Spleen (tissue), 11 donors: ENCODE results near the gene ADGRB2. TPM values are rescaled to one million over a fixed set of nuclear protein-coding genes. Genes with fewer than 3 reads are reported as not detected.

Experiments
- DNase-seq: peaks from one replicate; pipeline ENCODE4 v3.0.0-alpha.2; 2020
- H3K27ac ChIP-seq, 8 donors: fragments of 200-600 bp; sonication (generic) in 7 of 8; 1 replicate in 4 of 8; 2 replicates in 4 of 8; pipeline versions ENCODE4 v1.5.0 to v1.8.0; 2016 to 2021; ENCODE audit warnings: inconsistent platforms in 4 of 8, mild to moderate bottlenecking in 4 of 8, moderate library complexity in 1 of 8
- H3K27me3 ChIP-seq, 7 donors: fragments of 200-600 bp; sonication (generic) in 6 of 7; replicated peaks in 1 of 7; 1 replicate in 4 of 7; 2 replicates in 3 of 7; pipeline versions ENCODE4 v1.5.0 to v1.8.0; 2016 to 2021; ENCODE audit warnings: inconsistent platforms in 3 of 7, mild to moderate bottlenecking in 1 of 7
- H3K36me3 ChIP-seq, 6 donors: fragments of 200-600 bp; sonication (generic) in 5 of 6; 1 replicate in 4 of 6; 2 replicates in 2 of 6; pipeline versions ENCODE4 v1.5.0 to v1.8.0; 2016 to 2021; ENCODE audit warnings: inconsistent platforms in 2 of 6
- H3K4me1 ChIP-seq, 6 donors: fragments of 200-600 bp; sonication (generic) in 5 of 6; 1 replicate in 3 of 6; 2 replicates in 3 of 6; pipeline versions ENCODE4 v1.5.0 to v1.8.0; 2016 to 2021; ENCODE audit warnings: inconsistent platforms in 3 of 6
- H3K4me3 ChIP-seq, 8 donors: fragments of 200-600 bp; sonication (generic) in 7 of 8; 1 replicate in 4 of 8; 2 replicates in 4 of 8; pipeline versions ENCODE4 v1.5.0 to v1.8.0; 2016 to 2021; ENCODE audit warnings: inconsistent platforms in 4 of 8, mild to moderate bottlenecking in 4 of 8, moderate library complexity in 2 of 8
- H3K9me3 ChIP-seq, 8 donors: fragments of 200-600 bp; sonication (generic) in 7 of 8; 1 replicate in 4 of 8; 2 replicates in 4 of 8; pipeline versions ENCODE4 v1.5.0 to v1.8.0; 2016 to 2021; ENCODE audit warnings: inconsistent platforms in 4 of 8
- CTCF ChIP-seq, 11 experiments: fragments of 200-600 bp in 7 of 11; fragments of 450-650 bp in 4 of 11; sonication (generic) in 4 of 11; IDR thresholded peaks in 8 of 11; conservative IDR thresholded peaks in 3 of 11; 1 replicate in 7 of 11; 2 replicates in 4 of 11; pipeline versions ENCODE4 v1.4.0 to v1.8.0; 2016 to 2021; ENCODE audit warnings: antibody characterized with exemption in 11 of 11, inconsistent platforms in 4 of 11, mild to moderate bottlenecking in 1 of 11
- POLR2A ChIP-seq, 3 donors: fragments of 450-650 bp; IDR thresholded peaks; one replicate each; pipeline ENCODE4 v1.5.1; 2017; ENCODE audit warnings: antibody characterized with exemption in 3 of 3, mild to moderate bottlenecking in 1 of 3
- POLR2AphosphoS5 ChIP-seq, 3 donors: sonication (generic); formaldehyde crosslinking; IDR thresholded peaks; one replicate each; pipeline ENCODE4 v1.5.1; 2017; ENCODE audit warnings: antibody characterized with exemption in 3 of 3
- WGBS, 5 donors: extraction: QIAGEN DNeasy Blood & Tissue Kit in 3 of 5; methylation state at CpG; one replicate each; pipeline versions ENCODE4 v1.1.5 to v1.1.7; 2013 to 2018; 5-methylcytosine and 5-hydroxymethylcytosine counted together
- intact Hi-C: fragments of 100-400 bp; cut with DNase I; formaldehyde crosslinking; loops from one replicate; pipeline ENCODE4 v1.15.0; 2023; ENCODE audit warnings: low total_unique reads
- polyA plus RNA-seq, 3 donors: library from polyadenylated mRNA; stranded (reverse); fragments of 200-250 nt; gene quantifications; one replicate each; pipeline ENCODE4 v1.2.1, GENCODE V29; 2013
- total RNA-seq, 7 donors: library from RNA; depleted of rRNA in 3 of 7; stranded (reverse); fragments of >200 nt in 3 of 7; fragmentation: NEBNext Ultra II Directional in 4 of 7; extraction: Animal tissue kit (Norgen Biotek cat#: 25700) in 4 of 7; gene quantifications; one replicate each; pipeline versions ENCODE4 v1.1.0 to v1.2.1, GENCODE V29; 2016 to 2021
- donor health status: healthy with polysubstance abuse.
- donor health status: DM: no; HTN: no; CAD: no; lungs with moderate emphysema.
- donor health status: DM: no; HTN: no; CAD: no.
- donor health status: Bipolar disorder and iron deficiency.
- donor health status: healthy.
- donor health status: DM: no; HTN: no; CAD: no.
- donor health status: DM: yes; HTN: yes; CAD: no.

Gene ADGRB2
- total and polyA plus RNA-seq, 10 donors = 0.52 to 5.1 (median 1.5) TPM

- H3K4me1 ChIP-seq = peaks cover 2 to 39% (median 21%) of the 10 kb centered on the region in 6 donors
- H3K4me3 ChIP-seq = no peak overlapping the region
- H3K27ac ChIP-seq = no peak overlapping the region
- no peak for TF ChIP-seq POLR2AphosphoS5 (IDR thresholded peaks at IDR 0.05)
- TF ChIP-seq POLR2A (IDR thresholded peaks at IDR 0.05) = no peak
- no peak for TF ChIP-seq CTCF (IDR thresholded peaks at IDR 0.05 in 8 of 11, conservative IDR thresholded peaks at IDR 0.05 in 3 of 11)
- no peak for DNase-seq
- H3K27me3 ChIP-seq = peaks cover 0 to 15% (median 0%) of the 10 kb centered on the region in 7 donors
- 78 to 92% (median 87%) methylated on average over 5 of the region's 5 CpGs for WGBS, 5 donors
- no peaks in the 10 kb centered on the region for H3K36me3 ChIP-seq
- intact Hi-C loops = loop anchor here (10.0 kb wide), 1 partner anchor 222 kb away; the partner anchor contains the start of gene TINAGL1
- no peaks in the 10 kb centered on the region for H3K9me3 ChIP-seq
Observed at GRCh38 chr1:31797216-31797615, 33.1 kb upstream of the ADGRB2 start.

- intact Hi-C loops = loop anchor here (10.0 kb wide), 1 partner anchor 222 kb away; the partner anchor contains the start of gene TINAGL1
- Histone ChIP-seq H3K36me3 (no peaks in the 10 kb centered on the region), H3K27me3 (peaks cover 0 to 16% (median 0%) of the 10 kb centered on the region in 7 donors), H3K4me3 (no peak overlapping the region), H3K4me1 (peaks cover 0 to 36% (median 18%) of the 10 kb centered on the region in 6 donors), H3K27ac (no peak overlapping the region), H3K9me3 (no peaks in the 10 kb centered on the region)
- DNase-seq = no peak
- WGBS, 5 donors = 86 to 97% (median 93%) methylated on average over 7 of the region's 7 CpGs
- TF ChIP-seq POLR2AphosphoS5 (IDR thresholded peaks at IDR 0.05) = no peak
- no peak for TF ChIP-seq POLR2A (IDR thresholded peaks at IDR 0.05)
- TF ChIP-seq CTCF (IDR thresholded peaks at IDR 0.05 in 8 of 11, conservative IDR thresholded peaks at IDR 0.05 in 3 of 11) = no peak
Observed at GRCh38 chr1:31796707-31797106, 32.6 kb upstream of the ADGRB2 start.

- 69 to 83% (median 80%) methylated on average over 12 to 13 of the region's 13 CpGs for WGBS, 5 donors
- peak; percentile 62 for DNase-seq
- Histone ChIP-seq H3K27me3 (peaks cover 0 to 16% (median 0%) of the 10 kb centered on the region in 7 donors), H3K4me3 (no peak overlapping the region), H3K36me3 (no peaks in the 10 kb centered on the region), H3K9me3 (no peaks in the 10 kb centered on the region), H3K4me1 (peaks cover 0 to 29% (median 13%) of the 10 kb centered on the region in 6 donors), H3K27ac (peak overlapping the region in 1 of 8 donors; percentile 4)
- peak in 1 of 3 donors; percentile 13 for TF ChIP-seq POLR2AphosphoS5 (IDR thresholded peaks at IDR 0.05)
- no peak for TF ChIP-seq CTCF (IDR thresholded peaks at IDR 0.05 in 8 of 11, conservative IDR thresholded peaks at IDR 0.05 in 3 of 11)
- intact Hi-C loops = loop anchor here (10.0 kb wide), 1 partner anchor 221 kb away; the partner anchor contains the start of gene TINAGL1
Observed at GRCh38 chr1:31795801-31796621, 31.9 kb upstream of the ADGRB2 start.

GRCh38 chr1:31795096-31795675 is 31.0 kb upstream of the ADGRB2 start:
- intact Hi-C loops = loop anchor here (10.0 kb wide), 1 partner anchor 220 kb away; the partner anchor contains the start of gene TINAGL1
- peaks cover 0 to 21% (median 9%) of the 10 kb centered on the region in 6 donors for H3K4me1 ChIP-seq
- 60 to 79% (median 74%) methylated on average over 2 of the region's 2 CpGs for WGBS, 5 donors

More at GRCh38 chr1:31795096-31795675, 31.0 kb upstream of the ADGRB2 start:
- Histone ChIP-seq H3K9me3 (no peaks in the 10 kb centered on the region), H3K36me3 (no peaks in the 10 kb centered on the region), H3K27me3 (peaks cover 0 to 16% (median 0%) of the 10 kb centered on the region in 7 donors), H3K4me3 (no peak overlapping the region), H3K27ac (no peak overlapping the region)
- TF ChIP-seq POLR2AphosphoS5 (IDR thresholded peaks at IDR 0.05) (no peak), CTCF (IDR thresholded peaks at IDR 0.05 in 8 of 11, conservative IDR thresholded peaks at IDR 0.05 in 3 of 11) (no peak)
- DNase-seq = no peak
